ENCODE results near the gene EIF5B. TPM values are rescaled to one million over a fixed set of nuclear protein-coding genes. Genes with fewer than 3 reads are reported as not detected.

EIF5B gene
- total RNA-seq, 1 donor from 2014 or later = 26.8 TPM

- no peak overlapping the region for H3K27ac ChIP-seq
- Mint-ChIP-seq H3K4me1 (no peaks in the 10 kb centered on the region), H3K36me3 (peaks cover 14% of the 10 kb centered on the region), H3K9me3 (no peaks in the 10 kb centered on the region), H3K4me3 (no peak overlapping the region), H3K27me3 (ENCODE audit: insufficient read depth, low read depth) (no peaks in the 10 kb centered on the region), H3K27ac (no peak overlapping the region)
- peaks cover 8% of the 10 kb centered on the region for H4K20me1 ChIP-seq (ENCODE audit: low read depth)
- no peak for TF ChIP-seq EZH2phosphoT487 (IDR thresholded peaks at IDR 0.05)
- TF ChIP-seq CTCF (IDR thresholded peaks at IDR 0.05) = no peak
- no peak for TF ChIP-seq EZH2 (IDR thresholded peaks at IDR 0.05)
- DNase-seq (ENCODE audit: low spot score) = no peak
- H3K4me3 ChIP-seq = no peak overlapping the region
- H3K9ac ChIP-seq = no peak overlapping the region
- no peaks in the 10 kb centered on the region for H3K36me3 ChIP-seq
- no peaks in the 10 kb centered on the region for H3K9me3 ChIP-seq (ENCODE audit: low read depth)
- no peak overlapping the region for H3K4me2 ChIP-seq
- H3K4me1 ChIP-seq = no peaks in the 10 kb centered on the region
- H2AFZ ChIP-seq (replicated peaks) = no peak overlapping the region
- no peaks in the 10 kb centered on the region for H3F3A ChIP-seq (ENCODE audit: low read depth)
- H3K79me2 ChIP-seq (ENCODE audit: low read depth) = peaks cover 11% of the 10 kb centered on the region
- no peaks in the 10 kb centered on the region for H3K27me3 ChIP-seq
These were observed 107.0 kb downstream of the EIF5B start for GRCh38 chr2:99444222-99444621.

GRCh38 chr2:99445065-99445464 is 107.9 kb downstream of the EIF5B start:
- Mint-ChIP-seq H3K4me1 (peaks cover under 1% of the 10 kb centered on the region), H3K4me3 (no peak overlapping the region), H3K36me3 (peaks cover 14% of the 10 kb centered on the region), H3K27ac (no peak overlapping the region), H3K9me3 (no peaks in the 10 kb centered on the region), H3K27me3 (ENCODE audit: insufficient read depth, low read depth) (no peaks in the 10 kb centered on the region)
- no peaks in the 10 kb centered on the region for H3K36me3 ChIP-seq
- peaks cover 17% of the 10 kb centered on the region for H3K79me2 ChIP-seq (ENCODE audit: low read depth)
- H3K27ac ChIP-seq = no peak overlapping the region
- no peak for DNase-seq (ENCODE audit: low spot score)
- no peaks in the 10 kb centered on the region for H3K9me3 ChIP-seq (ENCODE audit: low read depth)
- H2AFZ ChIP-seq (replicated peaks) = no peak overlapping the region
- H3F3A ChIP-seq (ENCODE audit: low read depth) = no peaks in the 10 kb centered on the region
- H4K20me1 ChIP-seq (ENCODE audit: low read depth) = peaks cover 8% of the 10 kb centered on the region
- no peak overlapping the region for H3K4me3 ChIP-seq
- H3K27me3 ChIP-seq = no peaks in the 10 kb centered on the region
- no peak overlapping the region for H3K9ac ChIP-seq
- H3K4me1 ChIP-seq = no peaks in the 10 kb centered on the region
- no peak overlapping the region for H3K4me2 ChIP-seq
- TF ChIP-seq CTCF (IDR thresholded peaks at IDR 0.05) = no peak
- no peak for TF ChIP-seq EZH2 (IDR thresholded peaks at IDR 0.05)
- no peak for TF ChIP-seq EZH2phosphoT487 (IDR thresholded peaks at IDR 0.05)

- Histone ChIP-seq H2AFZ (replicated peaks) (no peak overlapping the region), H3K79me2 (ENCODE audit: low read depth) (peaks cover 33% of the 10 kb centered on the region), H3K4me1 (no peaks in the 10 kb centered on the region), H3K27me3 (no peaks in the 10 kb centered on the region), H3K4me3 (no peak overlapping the region), H3F3A (ENCODE audit: low read depth) (no peaks in the 10 kb centered on the region), H4K20me1 (ENCODE audit: low read depth) (peaks cover 3% of the 10 kb centered on the region), H3K9ac (no peak overlapping the region), H3K27ac (no peak overlapping the region), H3K4me2 (no peak overlapping the region), H3K9me3 (ENCODE audit: low read depth) (no peaks in the 10 kb centered on the region), H3K36me3 (no peaks in the 10 kb centered on the region)
- Mint-ChIP-seq H3K9me3 (no peaks in the 10 kb centered on the region), H3K4me3 (no peak overlapping the region), H3K27me3 (ENCODE audit: insufficient read depth, low read depth) (no peaks in the 10 kb centered on the region), H3K4me1 (peaks cover 18% of the 10 kb centered on the region), H3K36me3 (peaks cover 26% of the 10 kb centered on the region), H3K27ac (no peak overlapping the region)
- no peak for DNase-seq (ENCODE audit: low spot score)
- no peak for TF ChIP-seq EZH2 (IDR thresholded peaks at IDR 0.05)
- no peak for TF ChIP-seq CTCF (IDR thresholded peaks at IDR 0.05)
- TF ChIP-seq EZH2phosphoT487 (IDR thresholded peaks at IDR 0.05) = no peak
These were observed 111.4 kb downstream of the EIF5B start for GRCh38 chr2:99448556-99448955.

Measured in neural progenitor cell (in vitro differentiated cells).